ENCODE data around the gene BTBD10. TPM values are rescaled to one million over a fixed set of nuclear protein-coding genes. Genes with fewer than 3 reads are reported as not detected.

Gene BTBD10
- 10 to 100 TPM; 43.3 to 77.8 (median 61.2) TPM for total RNA-seq
- 10 to 100 TPM; 18.9 to 27.3 (median 22.2) TPM for polyA plus RNA-seq

- H3K27me3 ChIP-seq, result no peaks in the 10 kb centered on the region
- TF ChIP-seq POLR2AphosphoS5 (IDR thresholded peaks at IDR 0.05) (peak; percentile 83 to 91 (median 88)), POLR2A (IDR thresholded peaks at IDR 0.05) (peak; percentile 74 to 86), EP300 (IDR thresholded peaks at IDR 0.05) (no peak), CTCF (IDR thresholded peaks at IDR 0.05) (no peak)
- H3K36me3 ChIP-seq, result no peaks in the 10 kb centered on the region
- intact Hi-C loops (cut with DNase I), result loop anchor here (2.0 to 10.0 kb wide), 5 partner anchors 76 to 248 kb away; partner anchors contain the start of genes BMAL1 and FAR1
- H3K4me1 ChIP-seq, result peaks cover 0 to 21% (median 14%) of the 10 kb centered on the region in 4 donors
- peak within 1 kb of the TSS; percentile 74 to 92 (median 78) for H3K4me3 ChIP-seq
- no peaks in the 10 kb centered on the region for H3K9me3 ChIP-seq
- WGBS, 2 donors, result 1% methylated on average over 71 of the region's 71 CpGs
- peak within 1 kb of the TSS; percentile 85 to 92 (median 92) for H3K27ac ChIP-seq
- DNase-seq, result peak; percentile 96
Measured at GRCh38 chr11:13462901-13463778, at the start of gene BTBD10. Gene BTBD10 (minus strand): TSS chr11:13463222. CDS start chr11:13445124, 18,098 bp downstream.

DNA sequence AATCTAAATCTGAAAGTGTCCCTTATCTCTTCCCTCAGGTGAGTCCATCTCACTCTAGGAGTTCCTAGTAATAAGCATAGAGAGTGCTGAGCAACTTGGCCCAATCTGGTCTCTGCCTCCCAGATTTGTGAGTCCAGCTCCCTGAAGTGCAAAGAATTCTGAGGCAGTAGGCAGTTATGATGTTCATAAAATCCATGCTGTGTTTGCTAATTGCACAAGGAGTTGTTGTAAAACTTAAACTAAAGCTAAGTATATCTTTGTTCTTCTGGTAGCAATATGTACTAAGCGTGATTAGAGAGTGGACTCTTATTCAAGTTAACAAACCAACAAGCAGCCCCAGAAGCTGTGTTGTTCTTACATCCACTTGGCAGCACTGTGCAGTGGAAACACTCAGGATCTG lies 40.4 kb upstream of the BTBD10 start:
- 22 to 58% methylated on average over 1 of the region's 1 CpG for WGBS, 2 donors
- TF ChIP-seq POLR2A (IDR thresholded peaks at IDR 0.05) (no peak), POLR2AphosphoS5 (IDR thresholded peaks at IDR 0.05) (no peak), EP300 (IDR thresholded peaks at IDR 0.05) (no peak), CTCF (IDR thresholded peaks at IDR 0.05) (no peak)
- DNase-seq, result no peak
- Histone ChIP-seq H3K27me3 (no peaks in the 10 kb centered on the region), H3K36me3 (no peaks in the 10 kb centered on the region), H3K27ac (no peak overlapping the region), H3K9me3 (no peaks in the 10 kb centered on the region), H3K4me3 (no peak overlapping the region), H3K4me1 (no peaks in the 10 kb centered on the region)
- intact Hi-C loops (cut with DNase I), result no loop called here

GRCh38 chr11:13502492-13502891 lies 39.5 kb upstream of the BTBD10 start:
- H3K4me3 ChIP-seq, result no peak overlapping the region
- TF ChIP-seq POLR2AphosphoS5 (IDR thresholded peaks at IDR 0.05) (no peak), POLR2A (IDR thresholded peaks at IDR 0.05) (no peak), EP300 (IDR thresholded peaks at IDR 0.05) (no peak), CTCF (IDR thresholded peaks at IDR 0.05) (no peak)
- no peaks in the 10 kb centered on the region for H3K36me3 ChIP-seq
- H3K9me3 ChIP-seq, result no peaks in the 10 kb centered on the region
- WGBS, 2 donors, result 18 to 51% methylated on average over 1 of the region's 1 CpG
- no peak overlapping the region for H3K27ac ChIP-seq
- intact Hi-C loops (cut with DNase I), result no loop called here
- no peaks in the 10 kb centered on the region for H3K4me1 ChIP-seq
- no peaks in the 10 kb centered on the region for H3K27me3 ChIP-seq
- DNase-seq, result no peak

- WGBS, 2 donors, result 90 to 91% methylated on average over 3 of the region's 3 CpGs
Measured at GRCh38 chr11:13495929-13496328, 32.9 kb upstream of the BTBD10 start, which contains the start of gene PTH. Gene PTH (minus strand): TSS chr11:13495997. CDS start chr11:13492855, 3,142 bp downstream.

More at GRCh38 chr11:13495929-13496328, 32.9 kb upstream of the BTBD10 start, which contains the start of gene PTH:
- H3K27me3 ChIP-seq, result no peaks in the 10 kb centered on the region
- H3K4me1 ChIP-seq, result no peaks in the 10 kb centered on the region
- no peak within 1 kb of the TSS for H3K27ac ChIP-seq
- H3K36me3 ChIP-seq, result no peaks in the 10 kb centered on the region
- TF ChIP-seq POLR2AphosphoS5 (IDR thresholded peaks at IDR 0.05) (no peak), POLR2A (IDR thresholded peaks at IDR 0.05) (no peak), EP300 (IDR thresholded peaks at IDR 0.05) (no peak), CTCF (IDR thresholded peaks at IDR 0.05) (no peak)
- intact Hi-C loops (cut with DNase I), result no loop called here
- no peaks in the 10 kb centered on the region for H3K9me3 ChIP-seq
- H3K4me3 ChIP-seq, result no peak within 1 kb of the TSS
- DNase-seq, result no peak
